Measurements from ENCODE around the gene UBB.
"Not testable (repeated sequence)": the region's sequence is repeated elsewhere in the genome, so short reads cannot be mapped to it uniquely, and the experiment has no call there.

UBB gene

DNA sequence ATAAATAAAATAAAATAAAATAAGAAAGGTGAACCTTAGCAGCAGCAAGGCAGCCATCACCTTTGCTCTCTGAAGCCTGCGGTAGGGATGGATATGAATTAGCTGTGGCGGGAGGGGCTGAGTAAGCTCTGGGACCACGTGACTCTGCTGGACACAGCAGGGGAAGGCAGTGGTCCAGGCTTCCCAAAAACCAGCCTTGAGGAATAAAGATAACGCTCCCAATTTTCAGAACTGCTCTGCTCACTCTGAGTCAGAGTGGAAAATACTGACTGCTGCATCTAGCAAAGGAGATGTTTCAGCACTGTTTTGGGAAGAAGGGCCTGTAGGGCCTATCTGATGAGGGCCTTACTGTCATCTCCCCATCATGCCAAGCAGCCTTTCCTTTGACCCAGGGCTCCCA, 15.0 kb downstream of the UBB start:
- not testable (repeated sequence) for H3K27me3 ChIP-seq (ENCODE audit: insufficient read depth, low read length); H3K4me1 ChIP-seq (ENCODE audit: control insufficient read depth, insufficient read depth, low read length, unreplicated experiment); H3K4me3 ChIP-seq (ENCODE audit: low read depth, low read length); H3K27ac ChIP-seq (ENCODE audit: low read depth, low read length); H3K79me2 ChIP-seq (ENCODE audit: control insufficient read depth, insufficient read depth, low read length, unreplicated experiment); H3K36me3 ChIP-seq (ENCODE audit: insufficient read depth, low read length); H2AFZ ChIP-seq (ENCODE audit: low read length, unreplicated experiment)

DNA sequence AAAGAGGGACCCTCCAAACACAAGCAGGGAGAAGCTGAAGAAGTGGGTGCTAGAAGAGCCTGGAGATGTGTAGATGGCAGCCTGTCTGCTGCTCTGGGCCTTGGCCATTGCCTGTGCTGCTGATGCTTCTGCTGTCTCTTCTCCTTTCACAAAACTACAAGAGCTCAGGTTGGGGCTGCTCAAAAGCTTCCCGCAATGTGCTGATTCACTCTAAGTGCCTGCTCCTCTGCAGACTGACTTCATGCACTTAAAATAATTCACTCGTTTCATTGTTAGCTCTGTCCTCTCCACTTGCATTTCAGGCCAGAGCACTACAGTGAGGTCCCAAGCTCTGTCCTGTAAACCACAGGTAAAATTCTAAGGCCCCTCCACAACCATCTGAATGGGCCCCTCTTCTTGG, 15.8 kb downstream of the UBB start:
- H3K79me2 ChIP-seq (ENCODE audit: control insufficient read depth, insufficient read depth, low read length, unreplicated experiment); H3K4me1 ChIP-seq (ENCODE audit: control insufficient read depth, insufficient read depth, low read length, unreplicated experiment); H3K36me3 ChIP-seq (ENCODE audit: insufficient read depth, low read length); H3K4me3 ChIP-seq (ENCODE audit: low read depth, low read length); H3K27me3 ChIP-seq (ENCODE audit: insufficient read depth, low read length); H2AFZ ChIP-seq (ENCODE audit: low read length, unreplicated experiment); H3K27ac ChIP-seq (ENCODE audit: low read depth, low read length): not testable (repeated sequence)

DNA sequence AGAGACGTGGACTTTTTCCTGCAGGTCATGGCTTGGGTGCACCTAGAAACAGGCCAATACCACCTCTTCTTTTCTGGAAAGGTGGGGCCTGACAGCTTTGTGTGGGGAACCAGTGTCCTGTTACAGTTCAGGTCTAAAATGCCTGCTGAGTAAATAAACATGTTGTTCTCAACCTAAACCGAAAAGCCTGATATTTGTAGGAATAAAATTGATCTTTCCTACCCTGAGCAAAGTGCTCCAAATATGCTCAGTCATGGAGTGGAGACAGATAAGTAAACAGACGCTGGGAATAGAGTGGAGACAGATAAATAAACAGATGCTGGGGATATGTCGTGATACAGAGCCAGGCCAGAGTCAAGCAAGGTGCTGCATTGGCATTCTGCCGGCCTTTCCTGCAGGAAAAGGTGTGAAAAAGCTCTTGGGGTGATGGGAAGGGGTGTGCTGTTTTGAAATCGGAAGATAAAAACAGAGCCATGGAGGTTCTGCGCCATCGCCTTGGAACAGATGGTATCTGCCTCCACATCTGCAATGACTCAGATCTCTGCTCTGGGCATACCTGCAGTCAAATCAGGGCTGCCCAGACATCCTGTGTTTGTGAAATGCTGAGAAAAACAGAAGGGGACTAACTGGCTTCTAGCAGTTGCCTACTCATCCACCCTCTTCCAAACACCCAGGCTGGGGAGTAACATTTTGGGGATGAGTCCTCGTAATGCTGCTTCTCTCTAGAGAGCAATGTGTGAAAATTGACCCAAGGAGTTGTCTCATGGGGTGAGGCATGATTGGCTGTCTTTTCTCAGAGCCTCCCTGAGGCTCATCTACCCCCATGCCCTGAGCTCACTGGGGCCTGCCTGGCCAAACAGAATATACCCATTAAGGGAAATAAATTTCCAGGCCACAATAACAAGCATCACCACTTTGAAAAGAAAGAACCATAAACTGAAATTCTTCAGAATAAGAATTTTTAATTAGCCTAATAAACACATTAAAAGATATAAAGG, 17.7 kb downstream of the UBB start:
- H3K79me2 ChIP-seq (ENCODE audit: control insufficient read depth, insufficient read depth, low read length, unreplicated experiment): no peaks in the 10 kb centered on the region
- H3K27ac ChIP-seq (ENCODE audit: low read depth, low read length): no peak overlapping the region
- H2AFZ ChIP-seq (ENCODE audit: low read length, unreplicated experiment): no peak overlapping the region
- H3K36me3 ChIP-seq (ENCODE audit: insufficient read depth, low read length): no peaks in the 10 kb centered on the region
- no peaks in the 10 kb centered on the region for H3K27me3 ChIP-seq (ENCODE audit: insufficient read depth, low read length)
- no peak overlapping the region for H3K4me3 ChIP-seq (ENCODE audit: low read depth, low read length)
- H3K4me1 ChIP-seq (ENCODE audit: control insufficient read depth, insufficient read depth, low read length, unreplicated experiment): no peaks in the 10 kb centered on the region

DNA sequence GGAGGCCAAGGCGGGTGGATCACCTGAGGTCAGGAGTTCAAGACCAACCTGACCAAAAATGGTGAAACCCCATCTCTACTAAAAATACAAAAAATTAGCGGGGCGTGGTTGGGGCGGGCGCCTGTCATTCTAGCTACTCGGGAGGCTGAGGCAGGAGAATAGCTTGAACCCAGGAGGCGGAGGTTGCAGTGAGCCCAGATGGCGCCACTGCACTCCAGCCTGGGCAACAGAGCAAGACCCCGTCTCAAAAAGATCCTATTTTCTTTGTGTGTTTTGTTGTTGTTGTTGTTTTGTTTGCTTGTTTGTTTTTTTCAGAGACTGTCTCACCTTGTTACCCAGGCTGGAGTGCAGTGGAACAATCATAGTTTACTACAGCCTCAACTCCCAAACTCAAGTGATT, 23.0 kb downstream of the UBB start:
- H3K4me3 ChIP-seq (ENCODE audit: low read depth, low read length); H3K36me3 ChIP-seq (ENCODE audit: insufficient read depth, low read length); H2AFZ ChIP-seq (ENCODE audit: low read length, unreplicated experiment); H3K27ac ChIP-seq (ENCODE audit: low read depth, low read length); H3K4me1 ChIP-seq (ENCODE audit: control insufficient read depth, insufficient read depth, low read length, unreplicated experiment); H3K27me3 ChIP-seq (ENCODE audit: insufficient read depth, low read length); H3K79me2 ChIP-seq (ENCODE audit: control insufficient read depth, insufficient read depth, low read length, unreplicated experiment): not testable (repeated sequence)

DNA sequence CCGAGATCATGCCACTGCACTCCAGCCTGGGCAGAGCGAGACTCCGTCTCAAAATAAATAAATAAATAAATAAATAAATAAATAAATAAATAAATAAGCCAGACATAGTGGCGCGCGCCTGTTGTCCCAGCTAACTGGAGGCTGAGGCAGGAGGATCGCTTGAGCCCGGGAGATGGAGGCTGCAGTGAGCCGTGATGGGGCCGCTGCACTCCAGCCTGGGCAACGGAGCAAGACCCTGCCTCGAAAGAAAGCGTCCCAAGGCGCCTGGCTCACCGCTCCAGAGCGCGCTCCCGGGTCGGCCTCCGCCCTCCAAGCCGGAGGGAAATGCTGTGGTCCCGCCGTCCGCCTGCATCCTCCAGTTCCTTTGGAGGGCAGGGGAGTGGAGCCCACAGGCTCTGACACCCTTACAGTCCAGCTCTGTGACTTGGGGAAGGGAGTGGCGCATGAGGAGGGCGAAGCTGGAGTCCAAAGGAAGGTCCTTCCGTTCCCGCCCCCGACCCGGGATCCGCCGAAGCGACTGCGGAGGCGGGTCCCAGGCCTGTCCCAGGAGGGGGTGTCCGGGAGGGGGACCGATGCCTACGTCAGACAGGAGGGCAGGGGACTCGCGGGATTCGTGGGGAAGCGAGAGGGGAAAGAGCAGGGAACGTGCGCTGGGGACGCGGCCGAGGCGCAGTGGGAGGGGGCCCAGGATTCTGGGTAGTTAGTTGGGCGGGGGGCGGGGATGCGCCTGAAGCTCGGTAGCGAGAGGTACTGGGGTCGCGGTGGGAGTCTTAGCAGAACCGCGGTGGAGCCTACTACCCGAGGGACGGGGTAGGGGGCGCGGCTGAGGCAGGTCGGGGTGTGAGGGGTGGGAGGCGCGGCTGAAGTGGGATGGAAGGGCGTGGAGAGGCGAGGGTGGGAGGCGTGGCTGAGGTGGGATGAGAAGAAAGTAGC, 26.1 kb downstream of the UBB start:
- H3K79me2 ChIP-seq (ENCODE audit: control insufficient read depth, insufficient read depth, low read length, unreplicated experiment): no peaks in the 10 kb centered on the region
- peak overlapping the region; percentile 78 for H3K4me3 ChIP-seq (ENCODE audit: low read depth, low read length)
- no peak overlapping the region for H3K27ac ChIP-seq (ENCODE audit: low read depth, low read length)
- peaks cover 6% of the 10 kb centered on the region for H3K4me1 ChIP-seq (ENCODE audit: control insufficient read depth, insufficient read depth, low read length, unreplicated experiment)
- no peaks in the 10 kb centered on the region for H3K27me3 ChIP-seq (ENCODE audit: insufficient read depth, low read length)
- no peaks in the 10 kb centered on the region for H3K36me3 ChIP-seq (ENCODE audit: insufficient read depth, low read length)
- peak overlapping the region; percentile 77 for H2AFZ ChIP-seq (ENCODE audit: low read length, unreplicated experiment)

DNA sequence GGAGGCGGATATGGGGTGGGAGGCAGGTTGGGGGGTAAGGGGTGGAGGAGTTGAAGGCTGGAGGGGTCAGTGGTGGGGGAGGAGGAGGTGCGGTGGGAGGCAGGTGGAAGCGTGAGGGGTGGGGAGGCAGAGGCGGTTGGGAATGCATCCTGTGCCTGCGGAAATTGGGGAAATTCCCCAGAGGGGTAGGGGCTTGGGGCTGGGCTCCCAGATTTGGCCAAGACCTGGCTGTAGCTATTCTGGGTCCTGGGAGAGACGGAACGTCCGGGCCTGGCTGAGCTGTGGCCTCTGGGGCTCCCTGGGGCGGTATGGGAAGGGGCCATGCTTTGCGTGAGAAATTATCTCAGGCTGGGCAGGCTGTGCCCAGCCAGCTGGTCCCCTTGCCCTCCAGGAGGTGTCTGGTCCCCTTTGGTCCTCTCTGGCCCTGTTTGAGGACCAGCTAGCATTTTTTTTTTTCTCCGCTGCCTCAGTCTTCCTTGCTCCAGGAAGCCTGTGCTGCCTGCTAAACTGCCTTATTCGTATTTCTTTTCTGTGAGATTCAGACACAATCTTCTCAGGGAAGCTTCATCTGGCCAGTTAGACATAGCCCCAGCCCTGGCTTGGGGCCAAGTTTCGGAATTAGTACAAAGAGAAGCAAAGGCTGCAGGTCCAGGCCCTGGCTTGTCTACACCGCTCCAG, 27.2 kb downstream of the UBB start:
- Histone ChIP-seq H3K79me2 (ENCODE audit: control insufficient read depth, insufficient read depth, low read length, unreplicated experiment) (no peaks in the 10 kb centered on the region), H3K36me3 (ENCODE audit: insufficient read depth, low read length) (no peaks in the 10 kb centered on the region), H3K4me1 (ENCODE audit: control insufficient read depth, insufficient read depth, low read length, unreplicated experiment) (peaks cover 6% of the 10 kb centered on the region), H3K27ac (ENCODE audit: low read depth, low read length) (peak overlapping the region; percentile 12; the same call in 1 of the 2 replicates), H3K4me3 (ENCODE audit: low read depth, low read length) (no peak overlapping the region), H2AFZ (ENCODE audit: low read length, unreplicated experiment) (no peak overlapping the region), H3K27me3 (ENCODE audit: insufficient read depth, low read length) (no peaks in the 10 kb centered on the region)

DNA sequence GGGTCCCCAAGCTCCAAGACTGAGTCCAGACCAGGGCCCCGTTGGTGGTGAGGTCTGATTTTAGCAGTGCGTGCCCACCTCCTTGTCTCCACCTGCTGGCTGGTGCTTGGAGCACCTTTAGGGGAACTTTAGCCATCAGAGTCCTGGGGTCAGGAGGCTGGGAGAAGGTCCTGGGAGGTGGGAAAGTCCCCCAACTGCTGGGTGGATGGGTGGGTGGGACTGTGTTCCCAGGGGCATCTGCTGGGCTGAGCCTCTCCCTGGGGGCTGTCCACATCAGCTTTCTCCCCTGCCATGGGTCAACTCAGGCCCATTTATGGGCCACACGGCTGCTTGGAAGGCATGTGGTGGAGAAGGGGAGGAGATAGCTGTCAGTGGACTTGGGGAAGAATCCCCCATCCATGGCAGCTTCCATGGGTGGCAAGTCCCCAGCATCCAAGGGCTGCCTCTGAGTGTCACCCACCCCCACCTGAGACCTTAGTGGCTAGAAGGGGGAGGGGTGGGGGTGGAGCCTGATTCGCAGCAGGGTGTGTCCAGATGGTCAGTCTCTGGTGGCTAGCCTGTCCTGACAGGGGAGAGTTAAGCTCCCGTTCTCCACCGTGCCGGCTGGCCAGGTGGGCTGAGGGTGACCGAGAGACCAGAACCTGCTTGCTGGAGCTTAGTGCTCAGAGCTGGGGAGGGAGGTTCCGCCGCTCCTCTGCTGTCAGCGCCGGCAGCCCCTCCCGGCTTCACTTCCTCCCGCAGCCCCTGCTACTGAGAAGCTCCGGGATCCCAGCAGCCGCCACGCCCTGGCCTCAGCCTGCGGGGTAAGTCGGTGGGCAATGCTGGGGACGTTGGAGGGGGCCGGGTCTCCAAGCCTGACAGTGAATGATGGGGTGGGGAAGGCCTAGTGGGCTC, 34.4 kb downstream of the UBB start, which contains the start of gene TRPV2:
Gene TRPV2 (plus strand): TSS at position 541 of the 894 bp plus-strand sequence. CDS start 2,098 bp downstream, outside the sequence.
- Histone ChIP-seq H3K27me3 (ENCODE audit: insufficient read depth, low read length) (no peaks in the 10 kb centered on the region), H3K36me3 (ENCODE audit: insufficient read depth, low read length) (no peaks in the 10 kb centered on the region), H3K79me2 (ENCODE audit: control insufficient read depth, insufficient read depth, low read length, unreplicated experiment) (peaks cover 25% of the 10 kb centered on the region), H3K4me1 (ENCODE audit: control insufficient read depth, insufficient read depth, low read length, unreplicated experiment) (peaks cover 41% of the 10 kb centered on the region), H2AFZ (ENCODE audit: low read length, unreplicated experiment) (peak within 1 kb of the TSS; percentile 90), H3K4me3 (ENCODE audit: low read depth, low read length) (peak within 1 kb of the TSS; percentile 99), H3K27ac (ENCODE audit: low read depth, low read length) (peak within 1 kb of the TSS; percentile 96)

DNA sequence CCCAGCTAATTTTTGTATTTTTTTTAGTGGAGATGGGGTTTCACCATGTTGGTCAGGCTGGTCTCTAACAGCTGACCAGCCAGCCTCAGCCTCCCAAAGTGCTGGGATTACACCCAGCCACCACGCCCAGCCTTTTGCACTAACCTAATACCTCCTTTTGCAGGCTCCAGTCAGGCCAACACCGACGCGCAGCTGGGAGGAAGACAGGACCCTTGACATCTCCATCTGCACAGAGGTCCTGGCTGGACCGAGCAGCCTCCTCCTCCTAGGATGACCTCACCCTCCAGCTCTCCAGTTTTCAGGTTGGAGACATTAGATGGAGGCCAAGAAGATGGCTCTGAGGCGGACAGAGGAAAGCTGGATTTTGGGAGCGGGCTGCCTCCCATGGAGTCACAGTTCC, 36.5 kb downstream of the UBB start:
- Histone ChIP-seq H2AFZ (ENCODE audit: low read length, unreplicated experiment) (no peak overlapping the region), H3K27ac (ENCODE audit: low read depth, low read length) (0 out of 2 replicates have a peak overlapping the region, but pooled peaks have one; percentile 94), H3K4me3 (ENCODE audit: low read depth, low read length) (no peak overlapping the region; the same call in 1 of the 2 replicates), H3K36me3 (ENCODE audit: insufficient read depth, low read length) (0 out of 2 replicates have a peak, but pooled peaks cover 3% of the 10 kb centered on the region), H3K4me1 (ENCODE audit: control insufficient read depth, insufficient read depth, low read length, unreplicated experiment) (peaks cover 46% of the 10 kb centered on the region), H3K79me2 (ENCODE audit: control insufficient read depth, insufficient read depth, low read length, unreplicated experiment) (peaks cover 34% of the 10 kb centered on the region), H3K27me3 (ENCODE audit: insufficient read depth, low read length) (no peaks in the 10 kb centered on the region)

DNA sequence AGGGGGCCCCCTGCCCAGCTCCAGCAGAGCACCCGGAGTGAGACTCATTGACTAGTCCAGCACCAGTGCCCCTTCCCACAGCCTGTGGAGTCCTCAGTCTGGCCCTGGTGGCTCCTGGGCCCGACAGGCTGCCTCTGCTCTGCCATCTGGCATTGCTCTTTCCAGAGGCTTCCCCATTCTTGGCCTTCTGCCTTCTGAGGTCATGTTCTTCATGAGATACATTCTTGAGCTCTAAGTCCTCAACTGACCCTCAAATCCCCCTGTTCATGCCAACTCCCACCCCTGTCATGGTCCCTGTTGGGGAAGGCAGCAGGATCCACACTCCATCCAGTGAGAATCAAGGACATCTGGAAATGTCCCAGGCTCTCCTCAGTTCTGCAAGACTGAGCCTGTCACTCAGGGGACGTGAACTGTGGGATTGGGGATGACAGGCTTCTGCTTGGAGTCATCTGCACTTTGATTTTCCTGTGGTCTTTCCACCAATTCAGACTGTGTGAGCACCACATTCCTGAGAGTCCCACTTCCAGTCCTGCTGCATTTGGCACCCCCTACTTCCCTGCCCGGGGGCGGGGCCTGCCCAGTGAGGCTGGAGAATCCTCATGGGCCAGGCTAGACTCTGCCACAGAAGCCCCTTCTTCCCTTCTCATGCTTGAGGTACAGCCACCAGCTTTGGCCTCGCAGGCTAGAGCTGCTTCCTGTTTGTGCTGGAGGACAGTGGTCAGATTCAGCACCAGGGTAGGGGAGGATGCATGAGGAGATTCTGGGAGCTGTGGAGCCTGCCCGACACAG, 37.2 kb downstream of the UBB start:
- peaks cover 34% of the 10 kb centered on the region for H3K79me2 ChIP-seq (ENCODE audit: control insufficient read depth, insufficient read depth, low read length, unreplicated experiment)
- H3K36me3 ChIP-seq (ENCODE audit: insufficient read depth, low read length): 0 out of 2 replicates have a peak, but pooled peaks cover 3% of the 10 kb centered on the region
- H3K4me1 ChIP-seq (ENCODE audit: control insufficient read depth, insufficient read depth, low read length, unreplicated experiment): peaks cover 46% of the 10 kb centered on the region
- H3K27ac ChIP-seq (ENCODE audit: low read depth, low read length): peak overlapping the region; percentile 94
- no peaks in the 10 kb centered on the region for H3K27me3 ChIP-seq (ENCODE audit: insufficient read depth, low read length)
- no peak overlapping the region for H2AFZ ChIP-seq (ENCODE audit: low read length, unreplicated experiment)
- H3K4me3 ChIP-seq (ENCODE audit: low read depth, low read length): no peak overlapping the region

Measured in ACC112 (cell line).